Upper lobe of right lung (tissue), 1 donor: ENCODE data around the gene RAPH1. TPM values are rescaled to one million over a fixed set of nuclear protein-coding genes. Genes with fewer than 3 reads are reported as not detected.

Experiments
- ATAC-seq: fragments of 200-7000 bp; cut with Tn5 transposase; one replicate; pipeline ENCODE4 v1.9.1; 2020; ENCODE audit warnings: mild to moderate bottlenecking, moderate library complexity
- DNase-seq: peaks from one replicate; pipeline ENCODE4 v3.0.0-alpha.2; 2020
- H3K27ac ChIP-seq: fragments of 200-600 bp; one replicate; pipeline ENCODE4 v1.8.0; 2022
- H3K27me3 ChIP-seq: fragments of 200-600 bp; one replicate; pipeline ENCODE4 v1.8.0; 2022; ENCODE audit warnings: mild to moderate bottlenecking
- H3K36me3 ChIP-seq: fragments of 200-600 bp; one replicate; pipeline ENCODE4 v1.8.0; 2022
- H3K4me1 ChIP-seq: fragments of 200-600 bp; one replicate; pipeline ENCODE4 v1.8.0; 2022
- H3K4me3 ChIP-seq: fragments of 200-600 bp; one replicate; pipeline ENCODE4 v1.8.0; 2022; ENCODE audit warnings: mild to moderate bottlenecking
- H3K9me3 ChIP-seq: fragments of 200-600 bp; one replicate; pipeline ENCODE4 v1.8.0; 2022
- CTCF ChIP-seq: fragments of 200-600 bp; IDR thresholded peaks from one replicate; pipeline ENCODE4 v1.8.0; 2022; ENCODE audit warnings: antibody characterized with exemption
- intact Hi-C: fragments of 100-400 bp; cut with DNase I; formaldehyde crosslinking; loops from one replicate; pipeline ENCODE4 v1.11.0; 2022
- total RNA-seq: library from RNA; stranded (reverse); fragmentation: NEBNext Ultra II Directional; extraction: Animal tissue kit (Norgen Biotek cat#: 25700); gene quantifications from one replicate; pipeline ENCODE4 v1.2.1, GENCODE V29; 2021
- donor health status: DM: no; HTN: yes; CAD: no; lungs with severe emphysema.

The RAPH1 gene
- total RNA-seq, 1 donor from 2014 or later: 93.4 TPM

- no peak for TF ChIP-seq CTCF
- H3K27ac ChIP-seq: no peak overlapping the region
- H3K4me1 ChIP-seq: peaks cover 4% of the 10 kb centered on the region
- no peak overlapping the region for H3K4me3 ChIP-seq
- no peak for DNase-seq
- no peaks in the 10 kb centered on the region for H3K36me3 ChIP-seq
- no peak for ATAC-seq
- intact Hi-C loops: no loop called here
- H3K9me3 ChIP-seq: no peaks in the 10 kb centered on the region
- H3K27me3 ChIP-seq: no peaks in the 10 kb centered on the region
Observed at GRCh38 chr2:203559641-203560040, 24.5 kb upstream of the RAPH1 start.

GRCh38 chr2:203553784-203554183 is 18.7 kb upstream of the RAPH1 start:
- no peak overlapping the region for H3K27ac ChIP-seq
- ATAC-seq: no peak
- no peaks in the 10 kb centered on the region for H3K36me3 ChIP-seq
- intact Hi-C loops: no loop called here
- H3K4me3 ChIP-seq: no peak overlapping the region
- no peaks in the 10 kb centered on the region for H3K9me3 ChIP-seq
- no peaks in the 10 kb centered on the region for H3K27me3 ChIP-seq
- peaks cover 6% of the 10 kb centered on the region for H3K4me1 ChIP-seq
- no peak for DNase-seq
- TF ChIP-seq CTCF: no peak

- ATAC-seq: peak; percentile 55
- Histone ChIP-seq H3K27ac (no peak overlapping the region), H3K4me1 (peaks cover 6% of the 10 kb centered on the region), H3K27me3 (no peaks in the 10 kb centered on the region), H3K9me3 (no peaks in the 10 kb centered on the region), H3K4me3 (no peak overlapping the region), H3K36me3 (no peaks in the 10 kb centered on the region)
- DNase-seq: no peak
- no peak for TF ChIP-seq CTCF
- intact Hi-C loops: no loop called here
Observed at GRCh38 chr2:203551778-203552177, 16.7 kb upstream of the RAPH1 start.

- intact Hi-C loops: no loop called here
- ATAC-seq (no peak), DNase-seq (no peak)
- TF ChIP-seq CTCF: no peak
- Histone ChIP-seq H3K4me3 (no peak overlapping the region), H3K9me3 (no peaks in the 10 kb centered on the region), H3K36me3 (no peaks in the 10 kb centered on the region), H3K4me1 (peaks cover 6% of the 10 kb centered on the region), H3K27me3 (no peaks in the 10 kb centered on the region), H3K27ac (no peak overlapping the region)
Observed at GRCh38 chr2:203550266-203550665, 15.2 kb upstream of the RAPH1 start.

GRCh38 chr2:203549406-203549805 is 14.3 kb upstream of the RAPH1 start:
- Histone ChIP-seq H3K27me3 (no peaks in the 10 kb centered on the region), H3K36me3 (no peaks in the 10 kb centered on the region), H3K4me1 (peaks cover 6% of the 10 kb centered on the region), H3K4me3 (no peak overlapping the region), H3K9me3 (no peaks in the 10 kb centered on the region), H3K27ac (no peak overlapping the region)
- ATAC-seq: no peak
- DNase-seq: no peak
- TF ChIP-seq CTCF: no peak
- intact Hi-C loops: no loop called here

GRCh38 chr2:203548887-203549286 is 13.8 kb upstream of the RAPH1 start:
- H3K4me3 ChIP-seq: no peak overlapping the region
- ATAC-seq (no peak), DNase-seq (no peak)
- no peaks in the 10 kb centered on the region for H3K9me3 ChIP-seq
- no peaks in the 10 kb centered on the region for H3K27me3 ChIP-seq
- peaks cover 6% of the 10 kb centered on the region for H3K4me1 ChIP-seq
- no peak overlapping the region for H3K27ac ChIP-seq
- TF ChIP-seq CTCF: no peak
- no peaks in the 10 kb centered on the region for H3K36me3 ChIP-seq
- intact Hi-C loops: no loop called here
